ENCODE results near the gene CAST.
A peak's percentile ranks its signal among the peaks of the same experiment; 100 is the strongest.

CAST gene

GRCh38 chr5:96751203-96752169 is 89.3 kb downstream of the CAST start:
- H3K27ac Mint-ChIP-seq: peak overlapping the region; percentile 51

GRCh38 chr5:96752341-96753016 is 90.3 kb downstream of the CAST start:
- peak overlapping the region; percentile 23 for H3K27ac Mint-ChIP-seq
- peaks cover 92% of the 10 kb centered on the region for H3K36me3 Mint-ChIP-seq
- H3K4me1 Mint-ChIP-seq: no peaks in the 10 kb centered on the region
- ATAC-seq (no peak), DNase-seq (ENCODE audit: low spot score in 2 of 2) (peak in 1 of 2 donors; percentile 28)
- no peaks in the 10 kb centered on the region for H3K9me3 Mint-ChIP-seq
- H3K4me3 Mint-ChIP-seq: no peak overlapping the region

More at GRCh38 chr5:96751203-96752169, 89.3 kb downstream of the CAST start:
- Mint-ChIP-seq H3K9me3 (no peaks in the 10 kb centered on the region), H3K4me3 (no peak overlapping the region), H3K36me3 (peaks cover 92% of the 10 kb centered on the region), H3K4me1 (no peaks in the 10 kb centered on the region)
- DNase-seq (ENCODE audit: low spot score in 2 of 2) (no peak), ATAC-seq (no peak)

GRCh38 chr5:96753017-96753397 is 90.8 kb downstream of the CAST start:
- ATAC-seq (no peak), DNase-seq (ENCODE audit: low spot score in 2 of 2) (no peak)
- Mint-ChIP-seq H3K27ac (no peak overlapping the region), H3K4me1 (no peaks in the 10 kb centered on the region), H3K36me3 (peaks cover 92% of the 10 kb centered on the region), H3K9me3 (no peaks in the 10 kb centered on the region), H3K4me3 (no peak overlapping the region)

GRCh38 chr5:96753848-96754247 is 91.7 kb downstream of the CAST start:
- peaks cover 92% of the 10 kb centered on the region for H3K36me3 Mint-ChIP-seq
- peak overlapping the region; percentile 82 for H3K27ac Mint-ChIP-seq
- ATAC-seq: no peak
- no peaks in the 10 kb centered on the region for H3K4me1 Mint-ChIP-seq
- H3K9me3 Mint-ChIP-seq: no peaks in the 10 kb centered on the region
- DNase-seq (ENCODE audit: low spot score in 2 of 2): no peak
- no peak overlapping the region for H3K4me3 Mint-ChIP-seq

- Mint-ChIP-seq H3K36me3 (peaks cover 96% of the 10 kb centered on the region), H3K4me1 (no peaks in the 10 kb centered on the region), H3K27ac (peak overlapping the region; percentile 48), H3K4me3 (no peak overlapping the region), H3K9me3 (no peaks in the 10 kb centered on the region)
- ATAC-seq (no peak), DNase-seq (ENCODE audit: low spot score in 2 of 2) (no peak)
These were observed 93.7 kb downstream of the CAST start for GRCh38 chr5:96755851-96756250.

- H3K9me3 Mint-ChIP-seq: no peaks in the 10 kb centered on the region
- peak overlapping the region; percentile 77 for H3K27ac Mint-ChIP-seq
- DNase-seq (ENCODE audit: low spot score in 2 of 2) (no peak), ATAC-seq (peak; percentile 48)
- peaks cover 97% of the 10 kb centered on the region for H3K36me3 Mint-ChIP-seq
- H3K4me3 Mint-ChIP-seq: no peak overlapping the region
- no peaks in the 10 kb centered on the region for H3K4me1 Mint-ChIP-seq
These were observed 94.8 kb downstream of the CAST start for GRCh38 chr5:96756985-96757384.

- Mint-ChIP-seq H3K4me3 (no peak overlapping the region), H3K4me1 (no peaks in the 10 kb centered on the region), H3K27ac (no peak overlapping the region), H3K36me3 (peaks cover 100% of the 10 kb centered on the region), H3K9me3 (no peaks in the 10 kb centered on the region)
- no peak for ATAC-seq
- no peak for DNase-seq (ENCODE audit: low spot score in 2 of 2)
These were observed 96.4 kb downstream of the CAST start for GRCh38 chr5:96758621-96759020.

GRCh38 chr5:96761618-96762017 is 99.4 kb downstream of the CAST start:
- Mint-ChIP-seq H3K4me1 (no peaks in the 10 kb centered on the region), H3K27ac (no peak overlapping the region), H3K4me3 (no peak overlapping the region), H3K36me3 (peaks cover 100% of the 10 kb centered on the region), H3K9me3 (no peaks in the 10 kb centered on the region)
- no peak for ATAC-seq
- no peak for DNase-seq (ENCODE audit: low spot score in 2 of 2)

GRCh38 chr5:96763026-96763425 is 100.8 kb downstream of the CAST start:
- no peak for DNase-seq (ENCODE audit: low spot score in 2 of 2)
- no peak overlapping the region for H3K4me3 Mint-ChIP-seq

GRCh38 chr5:96765043-96765442 is 102.9 kb downstream of the CAST start:
- DNase-seq (ENCODE audit: low spot score in 2 of 2) (no peak), ATAC-seq (no peak)
- Mint-ChIP-seq H3K4me3 (no peak overlapping the region), H3K4me1 (no peaks in the 10 kb centered on the region), H3K27ac (peak overlapping the region; percentile 41), H3K36me3 (peaks cover 100% of the 10 kb centered on the region), H3K9me3 (no peaks in the 10 kb centered on the region)

More at GRCh38 chr5:96763026-96763425, 100.8 kb downstream of the CAST start:
- no peak for ATAC-seq
- Mint-ChIP-seq H3K36me3 (peaks cover 100% of the 10 kb centered on the region), H3K9me3 (no peaks in the 10 kb centered on the region), H3K4me1 (no peaks in the 10 kb centered on the region), H3K27ac (peak overlapping the region; percentile 37)

- Mint-ChIP-seq H3K4me3 (no peak overlapping the region), H3K27ac (peak overlapping the region; percentile 54), H3K9me3 (no peaks in the 10 kb centered on the region), H3K4me1 (peaks cover 10% of the 10 kb centered on the region), H3K36me3 (peaks cover 99% of the 10 kb centered on the region)
- ATAC-seq (no peak), DNase-seq (ENCODE audit: low spot score in 2 of 2) (no peak)
These were observed 106.6 kb downstream of the CAST start for GRCh38 chr5:96768708-96769251.

GRCh38 chr5:96771395-96771794 is 109.2 kb downstream of the CAST start:
- Mint-ChIP-seq H3K9me3 (no peaks in the 10 kb centered on the region), H3K36me3 (peaks cover 99% of the 10 kb centered on the region), H3K27ac (peak overlapping the region; percentile 54), H3K4me1 (peaks cover 10% of the 10 kb centered on the region), H3K4me3 (peak overlapping the region; percentile 14)
- DNase-seq (ENCODE audit: low spot score in 2 of 2): no peak
- peak; percentile 59 for ATAC-seq

- no peak for DNase-seq (ENCODE audit: low spot score in 2 of 2)
- Mint-ChIP-seq H3K4me3 (no peak overlapping the region), H3K27ac (peak overlapping the region; percentile 54), H3K36me3 (peaks cover 99% of the 10 kb centered on the region), H3K4me1 (peaks cover 10% of the 10 kb centered on the region), H3K9me3 (no peaks in the 10 kb centered on the region)
- ATAC-seq: no peak
These were observed 109.9 kb downstream of the CAST start for GRCh38 chr5:96772111-96772510.

- Mint-ChIP-seq H3K4me1 (peaks cover 10% of the 10 kb centered on the region), H3K27ac (peak overlapping the region; percentile 54), H3K9me3 (no peaks in the 10 kb centered on the region), H3K4me3 (no peak overlapping the region), H3K36me3 (peaks cover 99% of the 10 kb centered on the region)
- ATAC-seq: no peak
- no peak for DNase-seq (ENCODE audit: low spot score in 2 of 2)
These were observed 110.4 kb downstream of the CAST start for GRCh38 chr5:96772542-96772941.

- ATAC-seq: no peak
- no peak for DNase-seq (ENCODE audit: low spot score in 2 of 2)
- no peaks in the 10 kb centered on the region for H3K9me3 Mint-ChIP-seq
- H3K27ac Mint-ChIP-seq: no peak overlapping the region
- peaks cover 99% of the 10 kb centered on the region for H3K36me3 Mint-ChIP-seq
- H3K4me1 Mint-ChIP-seq: peaks cover 10% of the 10 kb centered on the region
- no peak overlapping the region for H3K4me3 Mint-ChIP-seq
These were observed 112.9 kb downstream of the CAST start for GRCh38 chr5:96775050-96775449.

Data from stimulated activated effector memory CD8-positive, alpha-beta T cell treated with anti-CD3 and anti-CD28 coated beads, Interleukin-12 subunit alpha, Interleukin-12 subunit beta, amount 100 ng/mL, for 72 hours (primary cell).